ENCODE measurements around the gene OSBPL7. TPM values are rescaled to one million over a fixed set of nuclear protein-coding genes. Genes with fewer than 3 reads are reported as not detected.

OSBPL7 gene
- total and polyA plus RNA-seq, 2 of the 13 experiments (the other 11 are each of a cell fraction or from before 2014, with no cell fraction given): 4.7 to 6.6 TPM

- peak; percentile 71; the same call in 1 of the 2 replicates for TF ChIP-seq HDAC2 (CRISPR knock-in tag; IDR thresholded peaks at IDR 0.05)
- TF ChIP-seq, protein P1, sequence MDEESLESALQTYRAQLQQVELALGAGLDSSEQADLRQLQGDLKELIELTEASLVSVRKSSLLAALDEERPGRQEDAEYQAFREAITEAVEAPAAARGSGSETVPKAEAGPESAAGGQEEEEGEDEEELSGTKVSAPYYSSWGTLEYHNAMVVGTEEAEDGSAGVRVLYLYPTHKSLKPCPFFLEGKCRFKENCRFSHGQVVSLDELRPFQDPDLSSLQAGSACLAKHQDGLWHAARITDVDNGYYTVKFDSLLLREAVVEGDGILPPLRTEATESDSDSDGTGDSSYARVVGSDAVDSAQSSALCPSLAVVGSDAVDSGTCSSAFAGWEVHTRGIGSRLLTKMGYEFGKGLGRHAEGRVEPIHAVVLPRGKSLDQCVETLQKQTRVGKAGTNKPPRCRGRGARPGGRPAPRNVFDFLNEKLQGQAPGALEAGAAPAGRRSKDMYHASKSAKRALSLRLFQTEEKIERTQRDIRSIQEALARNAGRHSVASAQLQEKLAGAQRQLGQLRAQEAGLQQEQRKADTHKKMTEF (CRISPR knock-in tag; IDR thresholded peaks at IDR 0.05): no peak
- TF ChIP-seq, protein P2, sequence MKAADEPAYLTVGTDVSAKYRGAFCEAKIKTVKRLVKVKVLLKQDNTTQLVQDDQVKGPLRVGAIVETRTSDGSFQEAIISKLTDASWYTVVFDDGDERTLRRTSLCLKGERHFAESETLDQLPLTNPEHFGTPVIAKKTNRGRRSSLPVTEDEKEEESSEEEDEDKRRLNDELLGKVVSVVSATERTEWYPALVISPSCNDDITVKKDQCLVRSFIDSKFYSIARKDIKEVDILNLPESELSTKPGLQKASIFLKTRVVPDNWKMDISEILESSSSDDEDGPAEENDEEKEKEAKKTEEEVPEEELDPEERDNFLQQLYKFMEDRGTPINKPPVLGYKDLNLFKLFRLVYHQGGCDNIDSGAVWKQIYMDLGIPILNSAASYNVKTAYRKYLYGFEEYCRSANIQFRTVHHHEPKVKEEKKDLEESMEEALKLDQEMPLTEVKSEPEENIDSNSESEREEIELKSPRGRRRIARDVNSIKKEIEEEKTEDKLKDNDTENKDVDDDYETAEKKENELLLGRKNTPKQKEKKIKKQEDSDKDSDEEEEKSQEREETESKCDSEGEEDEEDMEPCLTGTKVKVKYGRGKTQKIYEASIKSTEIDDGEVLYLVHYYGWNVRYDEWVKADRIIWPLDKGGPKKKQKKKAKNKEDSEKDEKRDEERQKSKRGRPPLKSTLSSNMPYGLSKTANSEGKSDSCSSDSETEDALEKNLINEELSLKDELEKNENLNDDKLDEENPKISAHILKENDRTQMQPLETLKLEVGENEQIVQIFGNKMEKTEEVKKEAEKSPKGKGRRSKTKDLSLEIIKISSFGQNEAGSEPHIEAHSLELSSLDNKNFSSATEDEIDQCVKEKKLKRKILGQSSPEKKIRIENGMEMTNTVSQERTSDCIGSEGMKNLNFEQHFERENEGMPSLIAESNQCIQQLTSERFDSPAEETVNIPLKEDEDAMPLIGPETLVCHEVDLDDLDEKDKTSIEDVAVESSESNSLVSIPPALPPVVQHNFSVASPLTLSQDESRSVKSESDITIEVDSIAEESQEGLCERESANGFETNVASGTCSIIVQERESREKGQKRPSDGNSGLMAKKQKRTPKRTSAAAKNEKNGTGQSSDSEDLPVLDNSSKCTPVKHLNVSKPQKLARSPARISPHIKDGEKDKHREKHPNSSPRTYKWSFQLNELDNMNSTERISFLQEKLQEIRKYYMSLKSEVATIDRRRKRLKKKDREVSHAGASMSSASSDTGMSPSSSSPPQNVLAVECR (CRISPR knock-in tag; IDR thresholded peaks at IDR 0.05; ENCODE audit: borderline replicate concordance): peak; percentile 27; the same call in 1 of the 2 replicates
- no peak for TF ChIP-seq MTA1 (CRISPR knock-in tag; IDR thresholded peaks at IDR 0.05; ENCODE audit: borderline replicate concordance)
- 0 out of 2 replicates have a peak, but pooled peaks have one; percentile 80 for TF ChIP-seq ATF6 (CRISPR knock-in tag; conservative IDR thresholded peaks at IDR 0.05)
- TF ChIP-seq, protein P3, sequence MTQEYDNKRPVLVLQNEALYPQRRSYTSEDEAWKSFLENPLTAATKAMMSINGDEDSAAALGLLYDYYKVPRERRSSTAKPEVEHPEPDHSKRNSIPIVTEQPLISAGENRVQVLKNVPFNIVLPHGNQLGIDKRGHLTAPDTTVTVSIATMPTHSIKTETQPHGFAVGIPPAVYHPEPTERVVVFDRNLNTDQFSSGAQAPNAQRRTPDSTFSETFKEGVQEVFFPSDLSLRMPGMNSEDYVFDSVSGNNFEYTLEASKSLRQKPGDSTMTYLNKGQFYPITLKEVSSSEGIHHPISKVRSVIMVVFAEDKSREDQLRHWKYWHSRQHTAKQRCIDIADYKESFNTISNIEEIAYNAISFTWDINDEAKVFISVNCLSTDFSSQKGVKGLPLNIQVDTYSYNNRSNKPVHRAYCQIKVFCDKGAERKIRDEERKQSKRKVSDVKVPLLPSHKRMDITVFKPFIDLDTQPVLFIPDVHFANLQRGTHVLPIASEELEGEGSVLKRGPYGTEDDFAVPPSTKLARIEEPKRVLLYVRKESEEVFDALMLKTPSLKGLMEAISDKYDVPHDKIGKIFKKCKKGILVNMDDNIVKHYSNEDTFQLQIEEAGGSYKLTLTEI (CRISPR knock-in tag; conservative IDR thresholded peaks at IDR 0.05): no peak
- TF ChIP-seq CREM (IDR thresholded peaks at IDR 0.05): no peak
- TF ChIP-seq CREM (CRISPR knock-in tag; IDR thresholded peaks at IDR 0.05): no peak
- TF ChIP-seq CENPT (CRISPR knock-in tag; IDR thresholded peaks at IDR 0.05; ENCODE audit: low read depth): no peak
- TF ChIP-seq NFIC (IDR thresholded peaks at IDR 0.05; ENCODE audit: low read length): no peak
- TF ChIP-seq, protein P4, sequence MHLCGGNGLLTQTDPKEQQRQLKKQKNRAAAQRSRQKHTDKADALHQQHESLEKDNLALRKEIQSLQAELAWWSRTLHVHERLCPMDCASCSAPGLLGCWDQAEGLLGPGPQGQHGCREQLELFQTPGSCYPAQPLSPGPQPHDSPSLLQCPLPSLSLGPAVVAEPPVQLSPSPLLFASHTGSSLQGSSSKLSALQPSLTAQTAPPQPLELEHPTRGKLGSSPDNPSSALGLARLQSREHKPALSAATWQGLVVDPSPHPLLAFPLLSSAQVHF (CRISPR knock-in tag; IDR thresholded peaks at IDR 0.05): peak; percentile 33; the same call in 1 of the 2 replicates
- TF ChIP-seq SMC3 (IDR thresholded peaks at IDR 0.05; ENCODE audit: low read length): no peak
- TF ChIP-seq ZNF260 (CRISPR knock-in tag; IDR thresholded peaks at IDR 0.05; ENCODE audit: borderline replicate concordance, low read depth): no peak
- TF ChIP-seq ZNF282 (IDR thresholded peaks at IDR 0.05; ENCODE audit: partially characterized antibody): no peak
- no peak for TF ChIP-seq ZNF253 (CRISPR knock-in tag; IDR thresholded peaks at IDR 0.05; ENCODE audit: borderline replicate concordance)
- no peak for TF ChIP-seq KDM5A (IDR thresholded peaks at IDR 0.05; ENCODE audit: borderline replicate concordance, low read length)
- TF ChIP-seq ZNF263 (CRISPR knock-in tag; IDR thresholded peaks at IDR 0.05): no peak
- TF ChIP-seq ZNF652 (CRISPR knock-in tag; IDR thresholded peaks at IDR 0.05; ENCODE audit: borderline replicate concordance, low read depth): 0 out of 2 replicates have a peak, but pooled peaks have one; percentile 26
- TF ChIP-seq ATF1 (CRISPR knock-in tag; IDR thresholded peaks at IDR 0.05): no peak
Measured at GRCh38 chr17:47785538-47786123, 36.0 kb downstream of the OSBPL7 start (continued).

Measured in HepG2 (cell line).